Measurements from ENCODE around the gene AZIN2.

Gene AZIN2

GRCh38 chr1:33141781-33142180 is 60.8 kb downstream of the AZIN2 start:
- no peak for DNase-seq
- in situ Hi-C loops (cut with HindIII; ENCODE audit: low pct_ligation_motif_present, low pct_unique_long_range_greater_than_20kb, low sequenced_read_pairs): no loop called here

- in situ Hi-C loops (cut with HindIII; ENCODE audit: low pct_ligation_motif_present, low pct_unique_long_range_greater_than_20kb, low sequenced_read_pairs): no loop called here
Observed at GRCh38 chr1:33142483-33143064, 61.6 kb downstream of the AZIN2 start.

GRCh38 chr1:33143176-33143575 is 62.2 kb downstream of the AZIN2 start:
- no peak for DNase-seq
- in situ Hi-C loops (cut with HindIII; ENCODE audit: low pct_ligation_motif_present, low pct_unique_long_range_greater_than_20kb, low sequenced_read_pairs): no loop called here

More at GRCh38 chr1:33142483-33143064, 61.6 kb downstream of the AZIN2 start:
- no peak for DNase-seq

DNA sequence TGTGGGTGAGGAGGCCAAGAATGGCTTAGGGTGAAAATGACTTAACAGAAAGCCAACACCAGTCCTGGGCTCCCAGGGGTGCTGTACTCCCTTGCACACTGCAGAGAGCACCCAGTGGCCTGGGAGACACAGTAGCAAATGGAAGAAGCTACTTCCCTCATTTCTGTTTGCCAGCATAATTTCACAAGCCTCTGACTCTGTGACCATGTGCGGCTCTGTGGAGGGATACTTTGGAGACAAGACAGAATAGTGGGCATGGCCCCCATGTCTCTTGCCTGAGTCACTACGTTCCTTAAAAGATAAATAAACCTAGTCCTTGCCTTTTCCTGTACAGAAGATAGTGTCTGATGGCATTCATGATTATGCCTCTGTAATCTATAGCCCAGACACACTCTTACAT is 62.7 kb downstream of the AZIN2 start:
- in situ Hi-C loops (cut with HindIII; ENCODE audit: low pct_ligation_motif_present, low pct_unique_long_range_greater_than_20kb, low sequenced_read_pairs): no loop called here
- DNase-seq: no peak

- in situ Hi-C loops (cut with HindIII; ENCODE audit: low pct_ligation_motif_present, low pct_unique_long_range_greater_than_20kb, low sequenced_read_pairs): no loop called here
- no peak for DNase-seq
Observed at GRCh38 chr1:33146003-33146402, 65.0 kb downstream of the AZIN2 start.

- no peak for DNase-seq
- in situ Hi-C loops (cut with HindIII; ENCODE audit: low pct_ligation_motif_present, low pct_unique_long_range_greater_than_20kb, low sequenced_read_pairs): no loop called here
Observed at GRCh38 chr1:33147275-33147996, 66.5 kb downstream of the AZIN2 start.

DNA sequence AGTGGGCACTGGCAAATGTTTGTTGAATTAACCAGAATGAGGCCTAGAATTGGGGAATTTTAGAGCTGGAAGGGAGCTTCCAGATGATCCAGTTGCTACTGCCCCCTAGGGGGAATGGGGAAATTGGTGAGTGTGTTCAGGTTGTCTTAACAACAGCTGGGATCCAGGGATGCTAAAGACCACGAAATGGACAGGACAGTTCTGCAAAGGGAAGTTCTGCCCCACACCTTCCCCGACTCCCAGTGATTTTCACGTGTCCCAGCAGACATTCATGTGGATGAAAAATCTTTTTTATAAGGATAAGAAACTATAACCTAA is 67.0 kb downstream of the AZIN2 start:
- peak; percentile 48 for DNase-seq

GRCh38 chr1:33148615-33149014 is 67.7 kb downstream of the AZIN2 start:
- in situ Hi-C loops (cut with HindIII; ENCODE audit: low pct_ligation_motif_present, low pct_unique_long_range_greater_than_20kb, low sequenced_read_pairs): no loop called here
- no peak for DNase-seq

More for the DNA sequence above, 67.0 kb downstream of the AZIN2 start:
- in situ Hi-C loops (cut with HindIII; ENCODE audit: low pct_ligation_motif_present, low pct_unique_long_range_greater_than_20kb, low sequenced_read_pairs): no loop called here

GRCh38 chr1:33149453-33150190 is 68.7 kb downstream of the AZIN2 start:
- no peak for DNase-seq
- in situ Hi-C loops (cut with HindIII; ENCODE audit: low pct_ligation_motif_present, low pct_unique_long_range_greater_than_20kb, low sequenced_read_pairs): no loop called here

DNA sequence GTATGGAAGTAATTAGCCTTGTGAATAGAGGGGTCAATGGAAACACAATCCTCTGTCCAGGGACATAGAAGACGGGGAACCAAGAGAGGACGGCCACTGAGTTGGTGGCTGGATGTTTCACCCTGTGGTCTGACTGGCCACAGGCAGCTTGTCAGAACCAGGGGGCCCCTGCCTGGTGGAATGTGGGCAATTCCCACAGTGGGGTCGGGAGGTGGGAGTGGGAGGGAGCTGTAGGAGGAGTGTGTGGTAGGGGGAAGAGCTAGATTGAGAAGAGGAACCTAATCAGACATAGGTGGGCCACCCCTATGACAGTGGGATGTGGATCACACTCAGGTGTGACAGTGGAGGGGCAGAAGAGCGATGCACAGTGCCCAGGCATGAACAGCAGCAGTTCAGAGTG is 69.6 kb downstream of the AZIN2 start:
- in situ Hi-C loops (cut with HindIII; ENCODE audit: low pct_ligation_motif_present, low pct_unique_long_range_greater_than_20kb, low sequenced_read_pairs): no loop called here
- no peak for DNase-seq

- in situ Hi-C loops (cut with HindIII; ENCODE audit: low pct_ligation_motif_present, low pct_unique_long_range_greater_than_20kb, low sequenced_read_pairs): no loop called here
- DNase-seq: no peak
Observed at GRCh38 chr1:33151116-33151515, 70.2 kb downstream of the AZIN2 start.

DNA sequence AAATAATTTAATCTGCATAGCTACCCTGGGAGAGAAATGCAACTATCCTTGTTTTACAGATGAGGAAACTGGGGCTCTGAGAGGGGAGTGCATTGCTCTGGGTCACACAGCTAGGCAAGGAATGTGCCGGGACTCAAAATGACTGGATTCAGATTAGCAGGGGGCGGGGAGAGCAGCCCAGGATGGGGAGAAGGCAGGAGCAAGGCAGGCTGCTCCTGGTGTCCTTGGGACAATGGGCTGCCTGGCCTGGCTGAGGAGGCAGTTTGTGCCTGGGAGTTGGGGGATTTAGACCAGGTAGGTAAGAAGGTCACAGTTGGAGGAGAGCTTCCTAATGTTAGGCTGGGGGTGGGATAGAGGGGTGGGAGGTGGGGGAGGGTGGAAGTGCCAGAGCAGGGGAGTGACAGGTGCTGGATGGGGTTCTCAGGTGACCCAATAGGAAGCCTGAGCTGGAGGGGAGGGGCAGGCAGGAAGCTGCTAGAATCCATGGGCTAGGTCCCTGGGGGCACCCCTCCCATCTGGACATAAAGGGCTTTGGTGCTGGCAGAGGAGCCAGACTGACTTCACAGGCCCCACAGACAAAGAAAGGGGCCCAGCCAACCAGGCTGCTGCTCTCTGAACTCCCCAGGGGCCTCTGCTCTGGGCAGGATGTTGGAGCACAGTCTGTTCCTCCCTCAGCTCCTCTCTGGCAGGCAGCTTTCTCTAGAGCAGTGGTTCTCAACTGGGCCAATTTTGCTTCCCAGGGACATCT is 71.9 kb downstream of the AZIN2 start:
- in situ Hi-C loops (cut with HindIII; ENCODE audit: low pct_ligation_motif_present, low pct_unique_long_range_greater_than_20kb, low sequenced_read_pairs): no loop called here
- DNase-seq: no peak

DNA sequence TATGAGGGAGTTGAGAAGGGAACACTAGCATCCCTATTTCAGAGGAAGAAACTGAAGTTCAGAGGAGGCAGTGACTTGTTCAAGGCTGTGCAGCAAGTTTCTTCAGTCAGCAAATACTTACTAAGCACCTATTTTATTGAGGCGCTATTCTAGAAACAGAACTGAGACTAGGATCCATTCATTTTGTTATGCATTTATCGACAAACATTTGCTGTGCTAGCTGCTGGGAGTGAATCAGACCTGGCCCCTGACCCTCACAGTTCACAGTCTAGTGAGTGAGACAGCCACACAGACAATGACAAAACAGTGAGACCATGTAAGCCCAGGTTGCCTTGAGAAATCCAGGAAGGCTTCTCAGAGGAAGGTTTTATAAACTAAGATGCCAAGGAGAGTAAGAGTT is 72.7 kb downstream of the AZIN2 start:
- in situ Hi-C loops (cut with HindIII; ENCODE audit: low pct_ligation_motif_present, low pct_unique_long_range_greater_than_20kb, low sequenced_read_pairs): no loop called here
- no peak for DNase-seq

DNA sequence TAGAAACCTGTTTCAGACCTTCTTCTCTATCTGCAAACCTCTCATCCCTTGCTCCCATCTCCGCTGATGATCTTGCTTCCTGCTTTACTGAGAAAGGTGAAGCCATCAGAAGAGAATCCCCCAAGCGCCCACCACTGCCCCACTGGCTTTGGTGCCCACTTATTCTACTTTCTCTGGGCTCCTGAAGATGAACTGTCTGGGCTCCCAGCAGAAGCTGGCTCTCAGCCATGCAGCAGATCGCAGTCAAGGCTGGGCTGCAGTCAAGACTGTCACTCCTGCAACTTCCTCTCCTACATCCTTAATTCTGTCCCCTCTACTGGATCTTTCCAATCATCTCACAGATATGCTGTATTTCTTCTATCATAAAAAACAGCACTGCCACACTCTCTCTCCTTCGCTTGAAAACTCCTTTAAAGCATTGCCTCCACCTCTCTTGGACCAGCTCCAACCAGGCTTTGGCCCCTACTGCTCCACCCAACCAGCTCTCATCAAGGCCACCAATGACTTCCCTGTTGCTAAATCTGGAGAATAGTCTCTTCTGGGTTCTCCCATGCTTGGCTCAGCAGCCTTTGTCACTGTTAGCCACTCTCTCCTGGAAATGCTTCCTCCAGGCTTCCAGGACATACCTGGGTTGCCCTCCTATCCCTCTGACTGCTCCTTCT is 75.1 kb downstream of the AZIN2 start:
- no peak for DNase-seq
- in situ Hi-C loops (cut with HindIII; ENCODE audit: low pct_ligation_motif_present, low pct_unique_long_range_greater_than_20kb, low sequenced_read_pairs): no loop called here

GRCh38 chr1:33157131-33157530 is 76.2 kb downstream of the AZIN2 start:
- DNase-seq: no peak
- in situ Hi-C loops (cut with HindIII; ENCODE audit: low pct_ligation_motif_present, low pct_unique_long_range_greater_than_20kb, low sequenced_read_pairs): no loop called here

DNA sequence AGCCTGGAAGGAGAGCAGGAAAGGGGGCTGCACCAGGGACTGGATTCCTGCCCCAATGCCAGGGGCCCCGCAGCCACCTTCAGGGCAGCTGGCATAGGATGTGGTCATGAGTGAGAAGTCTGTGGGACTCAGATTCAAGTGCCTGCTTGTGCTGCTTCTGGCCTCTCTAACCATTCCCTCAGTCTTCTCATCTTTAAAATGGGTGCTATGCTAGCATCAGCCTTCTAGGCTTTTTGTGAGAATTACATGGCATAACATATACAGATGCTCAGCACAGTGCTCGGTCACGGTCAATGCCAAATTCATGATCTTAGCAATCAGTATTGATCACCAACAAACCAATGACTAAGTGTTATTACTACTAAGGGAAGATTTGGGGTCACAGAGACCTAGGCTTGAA is 77.4 kb downstream of the AZIN2 start:
- in situ Hi-C loops (cut with HindIII; ENCODE audit: low pct_ligation_motif_present, low pct_unique_long_range_greater_than_20kb, low sequenced_read_pairs): no loop called here
- no peak for DNase-seq

- in situ Hi-C loops (cut with HindIII; ENCODE audit: low pct_ligation_motif_present, low pct_unique_long_range_greater_than_20kb, low sequenced_read_pairs): no loop called here
- DNase-seq: no peak
Observed at GRCh38 chr1:33159577-33159976, 78.6 kb downstream of the AZIN2 start.

GRCh38 chr1:33161061-33161681 is 80.2 kb downstream of the AZIN2 start:
- no peak for DNase-seq
- in situ Hi-C loops (cut with HindIII; ENCODE audit: low pct_ligation_motif_present, low pct_unique_long_range_greater_than_20kb, low sequenced_read_pairs): no loop called here

All from ACHN (cell line).